H1 (cell line): ENCODE measurements around the gene GPANK1. TPM values are rescaled to one million over a fixed set of nuclear protein-coding genes. Genes with fewer than 3 reads are reported as not detected.

Experiments
- CTCF ChIA-PET: fragments of 300-600 bp; sonication (Branson Sonifier 250); formaldehyde crosslinking; loops from one replicate; lab custom pipeline; 2021; ENCODE audit not compliant: partially characterized antibody; lab: Charles Lee
- POLR2A ChIA-PET: fragments of 300-600 bp; sonication (Branson Sonifier 250); formaldehyde crosslinking; loops from one replicate; lab custom pipeline; 2021; ENCODE audit warnings: inconsistent platforms; ENCODE audit not compliant: partially characterized antibody; lab: Charles Lee
- DNase-seq, 2 experiments: peaks; one replicate each; pipeline versions ENCODE4 v3.0.0 to v3.0.0-alpha.2; 2010 to 2022; ENCODE audit warnings: low spot score in 2 of 2, low read depth in 1 of 2, mixed read lengths in 1 of 2
- FAIRE-seq: peaks from 2 replicates; lab custom pipeline; 2011; peaks lifted over from hg19 to GRCh38; lab: Jason Lieb, UNC
- H2AFZ ChIP-seq: 2 replicates; pipeline ENCODE4 v1.8.1; 2012; ENCODE audit warnings: low read length, inconsistent platforms
- H2AK5ac ChIP-seq: 2 replicates; pipeline ENCODE4 v1.6.1; 2013; ENCODE audit warnings: low read depth, low read length
- H2BK120ac ChIP-seq: replicated peaks from 2 replicates; pipeline ENCODE3; 2013; ENCODE audit warnings: low read depth, low read length, inconsistent platforms
- H2BK12ac ChIP-seq: 2 replicates; pipeline ENCODE4 v1.6.1; 2013; ENCODE audit warnings: low read depth, low read length
- H2BK15ac ChIP-seq: 2 replicates; pipeline ENCODE4 v1.6.1; 2013; ENCODE audit warnings: low read length
- H2BK20ac ChIP-seq: 2 replicates; pipeline ENCODE4 v1.6.1; 2013; ENCODE audit warnings: low read length
- H2BK5ac ChIP-seq: 2 replicates; pipeline ENCODE4 v1.6.1; 2013; ENCODE audit warnings: low read depth, low read length
- H3K14ac ChIP-seq: 2 replicates; pipeline ENCODE4 v1.6.1; 2013; ENCODE audit warnings: inconsistent platforms; ENCODE audit not compliant: insufficient read length
- H3K18ac ChIP-seq: 2 replicates; pipeline ENCODE4 v1.6.1; 2013; ENCODE audit warnings: low read length; ENCODE audit errors: extremely low read depth
- H3K23ac ChIP-seq: 2 replicates; pipeline ENCODE4 v1.6.1; 2013; ENCODE audit warnings: inconsistent platforms; ENCODE audit not compliant: insufficient read length
- H3K23me2 ChIP-seq: 2 replicates; pipeline ENCODE4 v1.6.1; 2013; ENCODE audit warnings: low read depth, low read length
- H3K27ac ChIP-seq: 2 replicates; pipeline ENCODE4 v1.6.1; 2011; ENCODE audit warnings: low read depth, low read length, inconsistent platforms
- H3K27me3 ChIP-seq, 4 experiments: replicated peaks in 1 of 4; 1 replicate in 1 of 4; 2 replicates in 3 of 4; pipeline versions ENCODE4 v1.6.1 to v1.8.1; 2011 to 2013; ENCODE audit warnings: low read length in 3 of 4, mild to moderate bottlenecking in 3 of 4, inconsistent platforms in 2 of 4, mixed read lengths in 2 of 4, moderate library complexity in 1 of 4; ENCODE audit not compliant: control insufficient read depth in 3 of 4, insufficient read depth in 3 of 4; ENCODE audit errors: extremely low read depth in 1 of 4
- H3K36me3 ChIP-seq, 4 experiments: 2 replicates each; pipeline versions ENCODE4 v1.6.1 to v1.8.1; 2011 to 2013; ENCODE audit warnings: mild to moderate bottlenecking in 4 of 4, low read length in 3 of 4, moderate library complexity in 2 of 4, control low read depth in 1 of 4, inconsistent platforms in 1 of 4; ENCODE audit not compliant: insufficient read depth in 4 of 4, control insufficient read depth in 2 of 4
- H3K4ac ChIP-seq: replicated peaks from 2 replicates; pipeline ENCODE3; 2013; ENCODE audit warnings: low read length, low read depth, mixed read lengths, inconsistent platforms; ENCODE audit not compliant: insufficient read length
- H3K4me1 ChIP-seq, 4 experiments: replicated peaks in 1 of 4; 1 replicate in 1 of 4; 2 replicates in 3 of 4; pipeline versions ENCODE4 v1.6.1 to v1.8.1; 2011 to 2013; ENCODE audit warnings: low read length in 3 of 4, inconsistent platforms in 2 of 4, mixed read lengths in 1 of 4; ENCODE audit not compliant: insufficient read depth in 4 of 4, control insufficient read depth in 3 of 4
- H3K4me2 ChIP-seq, 2 experiments: 2 replicates each; pipeline versions ENCODE4 v1.6.1 to v1.8.1; 2011 to 2013; ENCODE audit warnings: low read depth in 2 of 2, low read length in 2 of 2, control low read depth in 1 of 2, inconsistent platforms in 1 of 2, mild to moderate bottlenecking in 1 of 2; ENCODE audit not compliant: insufficient read depth in 1 of 2
- H3K4me3 ChIP-seq, 4 experiments: fragments of 200-600, 300-600 bp in 1 of 4; sonication (generic), shearing (Covaris generic), sonication (Bioruptor Twin) in 1 of 4; 2 replicates each; pipeline versions ENCODE4 v1.5.1 to v1.8.1; 2011 to 2016; ENCODE audit warnings: low read length in 4 of 4, low read depth in 3 of 4, control low read depth in 2 of 4, inconsistent platforms in 2 of 4, mild to moderate bottlenecking in 2 of 4, mixed read lengths in 1 of 4, moderate library complexity in 1 of 4; ENCODE audit not compliant: insufficient read depth in 2 of 4; ENCODE audit errors: extremely low read depth in 1 of 4
- H3K56ac ChIP-seq: replicated peaks from 2 replicates; pipeline ENCODE3; 2013; ENCODE audit warnings: low read depth, mild to moderate bottlenecking, mixed read lengths, low read length, inconsistent platforms; ENCODE audit not compliant: insufficient read length
- H3K79me1 ChIP-seq: 2 replicates; pipeline ENCODE4 v1.6.1; 2013; ENCODE audit warnings: low read depth, low read length, control low read depth
- H3K79me2 ChIP-seq, 2 experiments: 2 replicates each; pipeline versions ENCODE4 v1.6.1 to v1.8.1; 2012 to 2013; ENCODE audit warnings: low read length in 2 of 2, mild to moderate bottlenecking in 2 of 2, inconsistent platforms in 1 of 2; ENCODE audit not compliant: insufficient read depth in 2 of 2, control insufficient read depth in 1 of 2
- H3K9ac ChIP-seq, 4 experiments: replicated peaks in 1 of 4; 1 replicate in 1 of 4; 2 replicates in 3 of 4; pipeline versions ENCODE4 v1.6.1 to v1.8.1; 2011 to 2013; ENCODE audit warnings: low read depth in 3 of 4, low read length in 3 of 4, control low read depth in 2 of 4, mild to moderate bottlenecking in 2 of 4, moderate library complexity in 2 of 4, inconsistent platforms in 1 of 4; ENCODE audit errors: extremely low read depth in 1 of 4
- H3K9me3 ChIP-seq, 2 experiments: 2 replicates each; pipeline versions ENCODE4 v1.6.1 to v1.8.1; 2012 to 2013; ENCODE audit warnings: mild to moderate bottlenecking in 2 of 2, moderate library complexity in 2 of 2, control low read depth in 1 of 2, inconsistent platforms in 1 of 2, low read depth in 1 of 2, low read length in 1 of 2, mixed read lengths in 1 of 2; ENCODE audit not compliant: insufficient read depth in 2 of 2
- H4K20me1 ChIP-seq, 2 experiments: replicated peaks in 1 of 2; 2 replicates each; pipeline versions ENCODE3 to v1.8.1; 2011 to 2013; ENCODE audit warnings: inconsistent platforms in 2 of 2, low read length in 2 of 2, mild to moderate bottlenecking in 1 of 2; ENCODE audit not compliant: insufficient read depth in 2 of 2, control insufficient read depth in 1 of 2
- H4K5ac ChIP-seq: 2 replicates; pipeline ENCODE4 v1.6.1; 2013; ENCODE audit warnings: low read length, low read depth, mixed read lengths, inconsistent platforms; ENCODE audit not compliant: insufficient read length
- H4K8ac ChIP-seq: 2 replicates; pipeline ENCODE4 v1.8.0; 2013; ENCODE audit warnings: mild to moderate bottlenecking, moderate library complexity, low read length, inconsistent platforms; ENCODE audit not compliant: insufficient read depth; ENCODE audit errors: extremely low read depth
- H4K91ac ChIP-seq: replicated peaks from 2 replicates; pipeline ENCODE3; 2013; ENCODE audit warnings: low read length, mixed read lengths, inconsistent platforms; ENCODE audit not compliant: insufficient read length
- POLR2AphosphoS5 ChIP-seq: IDR thresholded peaks from 2 replicates; pipeline ENCODE4 v1.6.1; 2011; ENCODE audit warnings: low read depth, low read length
- POU5F1 ChIP-seq: IDR thresholded peaks from 2 replicates; pipeline ENCODE4 v1.6.1; 2011; ENCODE audit warnings: low read depth, mild to moderate bottlenecking, low read length, moderate library complexity
- WGBS, 2 experiments: shearing (Covaris generic) in 1 of 2; methylation state at CpG; one replicate each; pipeline versions ENCODE4 v1.1.6 to v1.1.7; 2013 to 2015; ENCODE audit warnings: low lambda C conversion rate in 2 of 2, mixed read lengths in 2 of 2, inconsistent platforms in 1 of 2, low coverage in 1 of 2, missing lambda C conversion rate in 1 of 2; ENCODE audit not compliant: insufficient replicate concordance in 2 of 2, insufficient coverage in 1 of 2, insufficient read length in 1 of 2; ENCODE audit errors: extremely low coverage in 1 of 2, missing lambda C conversion rate in 1 of 2; 5-methylcytosine and 5-hydroxymethylcytosine counted together
- polyA plus RNA-seq, 7 experiments: library from polyadenylated mRNA; depleted of rRNA in 3 of 7; stranded (reverse) in 5 of 7; unstranded in 2 of 7; fragments of >200 nt in 5 of 7; fragments of 200-250 nt in 2 of 7; gene quantifications; 1 replicate in 5 of 7; 2 replicates in 1 of 7; 4 replicates in 1 of 7; pipeline versions ENCODE4 v1.2.1 to v1.2.3, GENCODE V29; 2011 to 2013; ENCODE audit warnings: missing spikeins in 2 of 7, mixed read lengths in 2 of 7
- total RNA-seq: library from RNA; stranded (reverse); fragmentation: NEBNext Ultra II Directional; extraction: Animal tissue kit (Norgen Biotek cat#: 25700); gene quantifications from 2 replicates; pipeline ENCODE4 v1.2.1, GENCODE V29; 2021

The GPANK1 gene
- total and polyA plus RNA-seq, 2 of the 8 experiments (the other 6 are each of a cell fraction or from before 2014, with no cell fraction given), result 24.5 to 30.2 TPM

- Histone ChIP-seq H2BK20ac (no peak within 1 kb of the TSS), H3K4me3 (no peak within 1 kb of the TSS), H3K27ac (no peak within 1 kb of the TSS), H3K14ac (no peak within 1 kb of the TSS), H3K4me2 (no peak within 1 kb of the TSS)
- no peak for FAIRE-seq
- TF ChIP-seq POLR2AphosphoS5, result no peak
- no peak for TF ChIP-seq POU5F1
- TF ChIP-seq, all 59 proteins: peak for 0
- Histone ChIP-seq H2BK15ac (no peak within 1 kb of the TSS), H3K79me2 (peaks cover 0 to 7% of the 10 kb centered on the region in 2 experiments; a peak in 2 of 4 replicates), H3K9ac (no peak within 1 kb of the TSS), H2AK5ac (no peak within 1 kb of the TSS), H2AFZ (no peak within 1 kb of the TSS), H3K9me3 (no peaks in the 10 kb centered on the region), H4K91ac (no peak within 1 kb of the TSS), H2BK12ac (no peak within 1 kb of the TSS), H3K79me1 (peaks cover 4% of the 10 kb centered on the region; the same call in 1 of the 2 replicates), H3K56ac (no peak within 1 kb of the TSS), H2BK5ac (no peak within 1 kb of the TSS), H3K27me3 (no peaks in the 10 kb centered on the region), H3K18ac (no peak within 1 kb of the TSS), H4K8ac (peak within 1 kb of the TSS; percentile 82; the same call in 1 of the 2 replicates), H4K20me1 (no peaks in the 10 kb centered on the region), H2BK120ac (no peak within 1 kb of the TSS), H3K4me1 (peaks cover 2 to 8% (median 3%) of the 10 kb centered on the region in 4 experiments; a peak in 5 of 7 replicates), H3K36me3 (no peaks in the 10 kb centered on the region), H3K23ac (no peak within 1 kb of the TSS), H4K5ac (no peak within 1 kb of the TSS), H3K4ac (no peak within 1 kb of the TSS), H3K23me2 (peaks cover 11% of the 10 kb centered on the region; the same call in 1 of the 2 replicates)
- 77% methylated on average over 3 of the region's 3 CpGs; no CpG with 5 or more reads in 1 of the 2 experiments for WGBS, 2 experiments
- POLR2A ChIA-PET, result interaction anchor here (0.9 to 1.1 kb wide), 3 partner anchors 33 to 108 kb away, joined by 3 to 5 read pairs (median 3); partner anchors contain the start of gene MSH5
- DNase-seq, result no peak
- CTCF ChIA-PET, result interaction anchor here (0.7 to 1.6 kb wide), 5 partner anchors 9 to 63 kb away, joined by 3 to 6 read pairs (median 3); partner anchors contain the start of gene LY6G6D
Measured at GRCh38 chr6:31706599-31706998, 41.8 kb upstream of the GPANK1 start, which contains the start of gene LY6G6F. LY6G6F (plus strand) TSS chr6:31706866; CDS start chr6:31706907, 41 bp downstream.
